H1 (cell line): Measurements from ENCODE around the gene DCAF17. TPM values are rescaled to one million over a fixed set of nuclear protein-coding genes. Genes with fewer than 3 reads are reported as not detected.

Experiments
- BACH1 ChIP-seq: IDR thresholded peaks from 2 replicates; pipeline ENCODE4 v1.6.1; 2012; ENCODE audit warnings: low read length, improper control_type of control experiment
- CHD7 ChIP-seq: fragments of 300-600 bp; sonication (generic); IDR thresholded peaks from 2 replicates; pipeline ENCODE4 v1.7.1; 2012; ENCODE audit warnings: low read length, moderate library complexity, mild to moderate bottlenecking, inconsistent platforms; ENCODE audit not compliant: insufficient replicate concordance
- KDM5A ChIP-seq: fragments of 200-600 bp; IDR thresholded peaks from 2 replicates; pipeline ENCODE4 v1.7.1; 2012; ENCODE audit warnings: mild to moderate bottlenecking, low read length, inconsistent platforms, mixed read lengths
- RAD21 ChIP-seq, 2 experiments: IDR thresholded peaks in 1 of 2; conservative IDR thresholded peaks in 1 of 2; 2 replicates each; pipeline ENCODE4 v1.6.1; 2011; ENCODE audit warnings: low read depth in 2 of 2, low read length in 2 of 2, improper control_type of control experiment in 1 of 2, inconsistent platforms in 1 of 2, mild to moderate bottlenecking in 1 of 2, moderate library complexity in 1 of 2
- SIRT6 ChIP-seq: IDR thresholded peaks from one replicate; pipeline ENCODE4 v1.7.1; 2012; ENCODE audit warnings: low read length, inconsistent platforms
- SP4 ChIP-seq: IDR thresholded peaks from 2 replicates; pipeline ENCODE4 v1.6.1; 2012; ENCODE audit warnings: low read length, inconsistent platforms
- TCF12 ChIP-seq: IDR thresholded peaks from 2 replicates; pipeline ENCODE4 v1.6.1; 2011; ENCODE audit warnings: low read depth, mild to moderate bottlenecking, low read length
- USF2 ChIP-seq: IDR thresholded peaks from 2 replicates; pipeline ENCODE4 v1.6.1; 2011; ENCODE audit warnings: low read length, improper control_type of control experiment
- polyA plus RNA-seq, 7 experiments: library from polyadenylated mRNA; depleted of rRNA in 3 of 7; stranded (reverse) in 5 of 7; unstranded in 2 of 7; fragments of >200 nt in 5 of 7; fragments of 200-250 nt in 2 of 7; gene quantifications; 1 replicate in 5 of 7; 2 replicates in 1 of 7; 4 replicates in 1 of 7; pipeline versions ENCODE4 v1.2.1 to v1.2.3, GENCODE V29; 2011 to 2013; ENCODE audit warnings: missing spikeins in 2 of 7, mixed read lengths in 2 of 7
- total RNA-seq: library from RNA; stranded (reverse); fragmentation: NEBNext Ultra II Directional; extraction: Animal tissue kit (Norgen Biotek cat#: 25700); gene quantifications from 2 replicates; pipeline ENCODE4 v1.2.1, GENCODE V29; 2021
- TF ChIP-seq, protein P1 (sequence below): IDR thresholded peaks from 2 replicates; pipeline ENCODE4 v1.6.1; 2012; ENCODE audit warnings: low read length, inconsistent platforms

DCAF17 gene
- total and polyA plus RNA-seq, 2 of the 8 experiments (the other 6 are each of a cell fraction or from before 2014, with no cell fraction given), result 10.7 to 30.0 TPM

GRCh38 chr2:171386627-171387026 lies 47.4 kb upstream of the DCAF17 start (continued):
- no peak for TF ChIP-seq CHD7
- TF ChIP-seq SP4, result no peak
- TF ChIP-seq USF2, result no peak
- TF ChIP-seq, protein P1, sequence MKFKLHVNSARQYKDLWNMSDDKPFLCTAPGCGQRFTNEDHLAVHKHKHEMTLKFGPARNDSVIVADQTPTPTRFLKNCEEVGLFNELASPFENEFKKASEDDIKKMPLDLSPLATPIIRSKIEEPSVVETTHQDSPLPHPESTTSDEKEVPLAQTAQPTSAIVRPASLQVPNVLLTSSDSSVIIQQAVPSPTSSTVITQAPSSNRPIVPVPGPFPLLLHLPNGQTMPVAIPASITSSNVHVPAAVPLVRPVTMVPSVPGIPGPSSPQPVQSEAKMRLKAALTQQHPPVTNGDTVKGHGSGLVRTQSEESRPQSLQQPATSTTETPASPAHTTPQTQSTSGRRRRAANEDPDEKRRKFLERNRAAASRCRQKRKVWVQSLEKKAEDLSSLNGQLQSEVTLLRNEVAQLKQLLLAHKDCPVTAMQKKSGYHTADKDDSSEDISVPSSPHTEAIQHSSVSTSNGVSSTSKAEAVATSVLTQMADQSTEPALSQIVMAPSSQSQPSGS, result no peak
- no peak for TF ChIP-seq RAD21 (IDR thresholded peaks at IDR 0.05 in 1 of 2, conservative IDR thresholded peaks at IDR 0.05 in 1 of 2; ENCODE audit: low read depth in 2 of 2, low read length in 2 of 2)
- no peak for TF ChIP-seq KDM5A
- no peak for TF ChIP-seq SIRT6
- TF ChIP-seq BACH1, result no peak
- no peak for TF ChIP-seq TCF12
